ENCODE results near the gene NSUN4. TPM values are rescaled to one million over a fixed set of nuclear protein-coding genes. Genes with fewer than 3 reads are reported as not detected.

Gene NSUN4
- 37.6 and 39.6 TPM in 2 replicates for total RNA-seq

DNA sequence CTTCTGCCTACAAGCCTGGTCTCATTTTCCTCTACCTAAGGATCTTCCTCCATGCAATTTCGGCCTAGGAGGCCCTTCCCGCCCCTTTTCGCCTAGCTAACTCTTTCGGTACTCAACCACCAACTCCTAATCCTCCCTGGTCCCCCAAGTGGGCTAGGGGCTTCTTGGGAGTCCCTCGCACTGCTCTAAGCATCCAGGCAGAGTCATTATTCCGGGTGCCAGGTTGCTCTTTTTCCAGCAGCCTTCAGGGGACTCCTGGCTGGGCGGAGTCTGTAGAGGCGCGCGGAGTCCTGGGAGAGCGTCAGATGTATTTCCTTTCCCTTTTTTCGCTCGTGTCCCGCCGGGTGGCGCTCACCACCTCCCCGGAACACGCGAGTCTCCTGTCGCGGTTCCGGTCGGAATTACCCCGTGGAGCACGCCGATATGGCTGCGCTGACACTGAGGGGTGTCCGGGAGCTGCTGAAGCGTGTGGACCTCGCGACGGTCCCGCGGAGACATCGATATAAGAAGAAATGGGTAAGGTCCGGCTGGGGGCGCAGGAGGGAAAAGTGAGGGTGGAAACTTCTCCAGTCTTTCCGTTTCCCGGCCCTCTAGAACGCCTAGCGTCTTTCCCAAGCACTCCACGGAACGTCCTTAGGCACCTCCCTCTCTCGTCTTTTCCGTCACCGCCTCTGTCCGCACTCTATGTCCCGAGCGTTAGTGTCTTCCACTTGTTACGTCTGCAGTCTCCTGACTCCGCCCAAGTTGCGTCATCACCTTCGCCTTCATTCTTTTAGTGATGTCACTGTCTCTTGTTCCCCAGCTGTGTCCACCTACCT, at the start of gene NSUN4:
TSS of gene NSUN4 (plus strand) at position 404 of the 818 bp plus-strand sequence. CDS start at position 424, 20 bp downstream.
- Mint-ChIP-seq H3K9me3 (no peaks in the 10 kb centered on the region), H3K36me3 (ENCODE audit: low read depth) (peaks cover 29% of the 10 kb centered on the region), H3K4me3 (peak within 1 kb of the TSS; percentile 100), H3K27ac (peak within 1 kb of the TSS; percentile 100), H3K27me3 (ENCODE audit: insufficient read depth) (no peaks in the 10 kb centered on the region), H3K4me1 (ENCODE audit: low read depth) (peaks cover 39% of the 10 kb centered on the region)
- intact Hi-C loops (cut with micrococcal nuclease): loop anchor here (1.0 to 5.0 kb wide), 6 partner anchors 8 to 757 kb away; partner anchors contain the start of genes GPBP1L1, LRRC41, PIK3R3 and RAD54L
- peak; percentile 83 for DNase-seq (ENCODE audit: low spot score)

DNA sequence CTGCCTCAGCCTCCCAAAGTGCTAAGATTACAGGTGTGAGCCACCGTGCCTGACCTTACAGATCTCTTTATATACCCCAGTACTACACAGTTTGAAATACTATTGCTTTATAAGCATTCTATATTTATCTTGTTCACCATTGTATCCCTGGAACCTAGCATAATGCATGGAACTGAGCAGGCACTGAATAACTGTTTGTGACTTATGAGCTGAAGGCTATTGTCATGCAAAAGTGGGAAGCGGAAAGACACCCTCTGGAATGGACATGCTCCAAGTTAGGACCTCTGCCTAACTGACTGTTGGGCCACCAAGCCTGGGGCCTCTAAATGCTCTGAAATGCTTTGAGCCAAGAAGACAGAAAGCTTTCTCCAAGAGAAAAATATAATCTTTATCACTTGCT, 45.3 kb upstream of the NSUN4 start:
- peaks cover 35% of the 10 kb centered on the region for H3K36me3 Mint-ChIP-seq (ENCODE audit: low read depth)
- peaks cover 8% of the 10 kb centered on the region for H3K4me1 Mint-ChIP-seq (ENCODE audit: low read depth)
- H3K27me3 Mint-ChIP-seq (ENCODE audit: insufficient read depth): no peaks in the 10 kb centered on the region
- H3K4me3 Mint-ChIP-seq: no peak overlapping the region
- no peak overlapping the region for H3K27ac Mint-ChIP-seq
- DNase-seq (ENCODE audit: low spot score): no peak
- H3K9me3 Mint-ChIP-seq: no peaks in the 10 kb centered on the region
- intact Hi-C loops (cut with micrococcal nuclease): no loop called here

DNA sequence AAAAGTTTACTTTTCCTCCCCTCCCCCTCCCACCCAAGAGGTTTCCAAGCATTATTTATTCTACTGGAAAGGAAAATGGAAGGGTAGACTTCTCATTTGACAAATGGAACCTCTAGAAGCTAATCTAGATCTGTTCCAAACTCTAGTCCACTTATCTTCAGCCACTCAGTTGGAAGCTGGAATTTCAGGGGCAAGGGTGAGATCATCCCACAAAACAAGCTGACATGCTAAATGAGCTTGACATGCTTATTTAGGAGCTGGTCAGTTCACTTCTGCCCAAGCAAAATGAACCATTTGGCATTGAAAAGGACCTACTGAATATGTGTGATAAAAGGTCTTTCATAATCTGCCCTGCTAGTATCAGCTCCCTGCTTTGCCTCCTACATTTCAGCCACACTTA, 42.2 kb upstream of the NSUN4 start:
- DNase-seq (ENCODE audit: low spot score): no peak

DNA sequence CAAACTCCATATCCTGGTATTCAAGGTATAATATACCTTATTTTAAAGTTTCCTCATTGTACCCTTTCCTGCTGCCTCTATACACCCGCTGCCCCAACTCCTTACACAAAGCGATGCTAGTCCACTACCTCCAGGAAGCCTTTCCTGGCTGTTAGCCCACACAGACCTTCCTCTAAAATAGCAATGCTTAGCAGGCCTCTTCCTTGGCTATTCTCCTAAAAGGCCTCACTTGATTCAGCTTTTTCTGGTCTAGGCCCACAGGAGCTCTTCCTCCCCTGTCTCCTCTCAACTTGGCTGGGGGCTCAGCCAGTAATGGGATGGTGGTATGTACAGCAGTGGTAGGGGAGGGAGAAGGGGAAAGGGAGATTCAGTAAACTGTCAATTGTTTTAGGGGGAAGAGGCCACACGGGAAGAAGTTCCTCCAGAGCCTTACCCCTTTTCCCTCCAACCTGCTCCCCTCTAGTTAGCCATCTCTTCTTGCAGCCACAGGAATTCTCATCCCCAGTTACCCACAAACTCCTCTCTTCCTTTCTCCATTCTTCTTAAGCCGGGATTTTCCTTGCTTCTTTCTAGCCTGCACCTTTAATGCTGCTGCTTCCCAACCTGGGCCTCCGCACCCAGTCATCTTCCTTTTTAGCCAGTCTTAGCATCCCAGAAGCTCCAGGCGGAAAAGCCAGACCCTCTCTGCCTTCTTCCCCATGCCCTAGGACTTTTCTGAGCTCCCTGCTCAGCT, 39.8 kb upstream of the NSUN4 start:
- Mint-ChIP-seq H3K36me3 (ENCODE audit: low read depth) (peaks cover 32% of the 10 kb centered on the region), H3K27ac (peak overlapping the region; percentile 99), H3K9me3 (no peaks in the 10 kb centered on the region), H3K4me3 (peak overlapping the region; percentile 100), H3K27me3 (ENCODE audit: insufficient read depth) (no peaks in the 10 kb centered on the region), H3K4me1 (ENCODE audit: low read depth) (peaks cover 25% of the 10 kb centered on the region)
- intact Hi-C loops (cut with micrococcal nuclease): loop anchor here (1.0 to 5.0 kb wide), 3 partner anchors 103 to 809 kb away; partner anchors contain the start of genes MAST2, POMGNT1 and TESK2
- no peak for DNase-seq (ENCODE audit: low spot score)

More for the DNA sequence above, 42.2 kb upstream of the NSUN4 start:
- no peaks in the 10 kb centered on the region for H3K9me3 Mint-ChIP-seq
- peaks cover 31% of the 10 kb centered on the region for H3K36me3 Mint-ChIP-seq (ENCODE audit: low read depth)
- H3K27ac Mint-ChIP-seq: no peak overlapping the region
- no peaks in the 10 kb centered on the region for H3K27me3 Mint-ChIP-seq (ENCODE audit: insufficient read depth)
- no peak overlapping the region for H3K4me3 Mint-ChIP-seq
- H3K4me1 Mint-ChIP-seq (ENCODE audit: low read depth): peaks cover 20% of the 10 kb centered on the region
- intact Hi-C loops (cut with micrococcal nuclease): no loop called here

DNA sequence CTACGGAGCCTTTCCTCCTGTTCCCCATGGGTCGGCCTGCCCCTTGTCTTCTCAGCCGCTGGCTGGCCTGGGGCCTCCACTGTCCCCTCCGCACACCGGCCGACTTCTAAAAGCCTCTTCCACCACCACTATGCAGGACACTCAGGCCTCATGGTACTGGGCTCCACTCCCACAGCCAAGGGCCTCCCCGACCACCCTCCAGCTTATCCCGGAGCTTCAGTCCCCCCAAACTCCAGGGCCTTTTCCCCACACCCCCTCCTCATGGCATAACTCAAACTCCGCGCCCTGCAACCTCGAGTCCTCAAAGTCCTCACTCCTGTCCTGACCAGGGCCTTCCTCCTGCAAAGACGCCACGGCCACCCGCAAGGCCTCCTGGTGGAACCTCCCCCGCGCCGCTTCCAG, 39.2 kb upstream of the NSUN4 start:
- DNase-seq (ENCODE audit: low spot score): no peak
- Mint-ChIP-seq H3K36me3 (ENCODE audit: low read depth) (peaks cover 30% of the 10 kb centered on the region), H3K27me3 (ENCODE audit: insufficient read depth) (no peaks in the 10 kb centered on the region), H3K4me3 (peak overlapping the region; percentile 100), H3K4me1 (ENCODE audit: low read depth) (peaks cover 29% of the 10 kb centered on the region), H3K27ac (peak overlapping the region; percentile 99), H3K9me3 (no peaks in the 10 kb centered on the region)
- intact Hi-C loops (cut with micrococcal nuclease): loop anchor here (1.0 to 5.0 kb wide), 3 partner anchors 103 to 809 kb away; partner anchors contain the start of genes MAST2, POMGNT1 and TESK2

GRCh38 chr1:46301808-46302640, 38.6 kb upstream of the NSUN4 start:
- Mint-ChIP-seq H3K27ac (peak overlapping the region; percentile 99), H3K4me3 (peak overlapping the region; percentile 100), H3K4me1 (ENCODE audit: low read depth) (peaks cover 29% of the 10 kb centered on the region), H3K36me3 (ENCODE audit: low read depth) (peaks cover 25% of the 10 kb centered on the region), H3K27me3 (ENCODE audit: insufficient read depth) (no peaks in the 10 kb centered on the region), H3K9me3 (no peaks in the 10 kb centered on the region)
- peak; percentile 50 for DNase-seq (ENCODE audit: low spot score)
- intact Hi-C loops (cut with micrococcal nuclease): loop anchor here (1.0 to 5.0 kb wide), 4 partner anchors 104 to 810 kb away; partner anchors contain the start of genes EFCAB14, MAST2, POMGNT1 and TESK2

- Mint-ChIP-seq H3K27me3 (ENCODE audit: insufficient read depth) (no peaks in the 10 kb centered on the region), H3K4me1 (ENCODE audit: low read depth) (peaks cover 33% of the 10 kb centered on the region), H3K27ac (peak overlapping the region; percentile 99), H3K4me3 (peak overlapping the region; percentile 100), H3K36me3 (ENCODE audit: low read depth) (peaks cover 19% of the 10 kb centered on the region), H3K9me3 (no peaks in the 10 kb centered on the region)
- no peak for DNase-seq (ENCODE audit: low spot score)
- intact Hi-C loops (cut with micrococcal nuclease): loop anchor here (1.0 to 5.0 kb wide), 7 partner anchors 38 to 810 kb away; partner anchors contain the start of genes EFCAB14, MAST2, NSUN4 and RAD54L
Measured at GRCh38 chr1:46302641-46303037, 38.0 kb upstream of the NSUN4 start.

DNA sequence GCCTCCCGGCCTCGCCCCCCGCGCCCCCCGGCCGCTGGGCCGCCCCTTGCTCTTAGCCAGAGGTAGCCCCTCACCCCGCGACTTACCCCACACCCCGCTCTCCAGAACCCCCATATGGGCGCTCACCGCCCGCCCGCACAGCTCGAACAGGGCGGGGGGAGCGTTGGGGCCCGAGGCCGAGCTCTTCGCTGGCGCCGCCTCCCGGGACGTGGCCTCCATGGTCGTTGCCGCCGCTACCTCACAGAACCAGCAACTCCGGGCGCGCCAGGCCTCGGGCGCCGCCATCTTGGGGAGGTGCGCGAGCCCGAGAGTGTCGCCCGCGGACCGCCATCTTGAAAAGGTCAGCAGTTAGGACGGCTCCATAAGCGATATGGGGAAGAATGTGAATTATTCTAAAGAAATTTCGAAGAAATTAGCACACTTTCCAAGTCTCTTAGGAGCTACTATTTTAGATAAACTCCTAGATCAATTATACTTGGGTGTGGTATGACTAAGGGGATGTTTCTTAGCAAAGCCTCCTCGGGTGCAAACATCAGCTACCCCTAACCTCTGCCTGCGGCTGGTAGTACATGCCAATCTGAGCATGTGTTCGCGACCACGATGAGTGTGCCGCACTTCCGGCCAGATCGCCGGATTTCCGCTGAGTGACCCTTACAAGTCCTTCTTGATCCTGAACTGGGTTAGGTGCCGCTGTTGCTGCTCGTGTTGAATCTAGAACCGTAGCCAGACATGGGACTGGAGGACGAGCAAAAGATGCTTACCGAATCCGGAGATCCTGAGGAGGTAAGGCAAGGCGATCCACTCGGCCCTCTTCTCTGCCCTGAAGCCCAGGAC, 37.4 kb upstream of the NSUN4 start, which contains the start of the genes LRRC41 and UQCRH:
TSS of gene LRRC41 (minus strand) at position 579 of the 834 bp plus-strand sequence. CDS start at position 285, 294 bp downstream.
TSS of gene UQCRH (plus strand) at position 661 of the 834 bp plus-strand sequence. CDS start at position 730, 69 bp downstream.
- Mint-ChIP-seq H3K4me1 (ENCODE audit: low read depth) (peaks cover 35% of the 10 kb centered on the region), H3K36me3 (ENCODE audit: low read depth) (peaks cover 19% of the 10 kb centered on the region), H3K9me3 (no peaks in the 10 kb centered on the region), H3K4me3 (peak within 1 kb of the TSS; percentile 100), H3K27me3 (ENCODE audit: insufficient read depth) (no peaks in the 10 kb centered on the region), H3K27ac (peak within 1 kb of the TSS; percentile 99)
- peak; percentile 92 for DNase-seq (ENCODE audit: low spot score)
- intact Hi-C loops (cut with micrococcal nuclease): loop anchor here (1.0 to 5.0 kb wide), 7 partner anchors 37 to 811 kb away; partner anchors contain the start of genes EFCAB14, MAST2, NSUN4 and RAD54L

DNA sequence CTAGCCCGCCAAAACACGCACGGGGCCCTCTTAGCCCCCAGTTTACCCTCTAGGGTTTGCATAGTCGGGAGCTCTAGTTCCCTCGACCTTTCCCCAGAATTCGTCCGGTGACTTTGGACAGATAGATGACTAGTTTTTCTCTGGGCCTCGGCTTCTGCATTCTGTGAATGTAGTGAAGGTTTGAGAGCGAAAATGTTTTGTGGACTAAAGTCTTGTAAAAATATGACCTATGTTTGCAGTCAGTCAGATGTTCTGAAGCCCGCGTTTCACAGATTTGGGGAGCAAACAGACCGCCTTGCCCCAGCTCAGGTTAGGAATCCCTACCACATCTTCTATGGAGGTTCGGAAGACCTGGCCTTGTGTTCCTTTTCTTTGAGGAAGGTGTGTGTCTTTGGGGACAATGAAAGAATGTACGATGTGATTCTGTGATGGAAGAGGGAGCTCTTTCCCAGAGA, 36.7 kb upstream of the NSUN4 start:
- H3K27ac Mint-ChIP-seq: peak overlapping the region; percentile 99
- no peaks in the 10 kb centered on the region for H3K27me3 Mint-ChIP-seq (ENCODE audit: insufficient read depth)
- H3K4me3 Mint-ChIP-seq: peak overlapping the region; percentile 100
- H3K4me1 Mint-ChIP-seq (ENCODE audit: low read depth): peaks cover 41% of the 10 kb centered on the region
- intact Hi-C loops (cut with micrococcal nuclease): loop anchor here (1.0 to 5.0 kb wide), 7 partner anchors 36 to 812 kb away; partner anchors contain the start of genes EFCAB14, MAST2, NSUN4 and RAD54L
- H3K9me3 Mint-ChIP-seq: no peaks in the 10 kb centered on the region
- H3K36me3 Mint-ChIP-seq (ENCODE audit: low read depth): peaks cover 24% of the 10 kb centered on the region
- DNase-seq (ENCODE audit: low spot score): no peak

GRCh38 chr1:46306159-46306530, 34.5 kb upstream of the NSUN4 start:
- Mint-ChIP-seq H3K27me3 (ENCODE audit: insufficient read depth) (no peaks in the 10 kb centered on the region), H3K4me3 (peak overlapping the region; percentile 74), H3K27ac (no peak overlapping the region), H3K4me1 (ENCODE audit: low read depth) (peaks cover 34% of the 10 kb centered on the region), H3K9me3 (no peaks in the 10 kb centered on the region), H3K36me3 (ENCODE audit: low read depth) (peaks cover 35% of the 10 kb centered on the region)
- intact Hi-C loops (cut with micrococcal nuclease): no loop called here
- DNase-seq (ENCODE audit: low spot score): no peak
